HCT116 (cell line): Measurements from ENCODE around the gene FADD. TPM values are rescaled to one million over a fixed set of nuclear protein-coding genes. Genes with fewer than 3 reads are reported as not detected.

ENCODE experiments used
- ATAC-seq: fragments of 200-7000 bp; cut with Tn5 transposase; 2 replicates; pipeline ENCODE4 v1.9.1; 2020; ENCODE audit warnings: mild to moderate bottlenecking, moderate library complexity
- BruUV-seq: library from RNA; stranded (reverse); fragments of 400-500 nt; replicated peaks from 2 replicates; lab custom pipeline; 2021; lab: Mats Ljungman, UMichigan
- CTCF ChIA-PET: fragments of 300-600 bp; sonication (Branson Sonifier 250); formaldehyde crosslinking; loops from one replicate; lab custom pipeline; 2021; ENCODE audit warnings: antibody characterized with exemption; lab: Charles Lee
- POLR2A ChIA-PET: fragments of 300-600, 350-600 bp; sonication (Branson Sonifier 250); formaldehyde crosslinking; loops from one replicate; lab custom pipeline; 2021; ENCODE audit warnings: antibody characterized with exemption; lab: Charles Lee
- RAD21 ChIA-PET, 2 experiments: fragments of 300-600 bp; sonication (Branson Sonifier 250); formaldehyde crosslinking; loops; one replicate each; lab custom pipeline; 2023; ENCODE audit warnings: low total read pairs in 2 of 2; ENCODE audit not compliant: uncharacterized antibody in 2 of 2, unreplicated experiment in 2 of 2, low non-redundant PET in 1 of 2; lab: Charles Lee
- DNase-seq: peaks from one replicate; pipeline ENCODE4 v3.0.0-alpha.2; 2010; ENCODE audit warnings: low read depth, low spot score
- H2AFZ ChIP-seq: fragments of 200-600 bp; shearing (Covaris generic), sonication (generic); 2 replicates; pipeline ENCODE4 v1.6.1; 2017; ENCODE audit warnings: low read depth, mixed run types, mixed read lengths, antibody characterized with exemption, low read length; ENCODE audit not compliant: poor library complexity, severe bottlenecking
- H3K27ac ChIP-seq: 2 replicates; pipeline ENCODE4 v1.5.1; 2012; ENCODE audit warnings: low read depth, low read length
- H3K27me3 ChIP-seq: fragments of 200-600 bp; sonication (generic); 2 replicates; pipeline ENCODE4 v1.6.1; 2016; ENCODE audit warnings: mixed run types, low read length, mixed read lengths; ENCODE audit not compliant: insufficient read depth
- H3K36me3 ChIP-seq, 2 experiments: fragments of 200-500 bp in 1 of 2; fragments of 200-600 bp in 1 of 2; sonication (Bioruptor generic) in 1 of 2; sonication (generic) in 1 of 2; 2 replicates each; pipeline versions ENCODE4 v1.5.1 to v1.6.1; 2014 to 2016; ENCODE audit warnings: low read length in 2 of 2, inconsistent platforms in 1 of 2, mixed read lengths in 1 of 2, mixed run types in 1 of 2; ENCODE audit not compliant: insufficient read depth in 2 of 2, control insufficient read depth in 1 of 2
- H3K4me1 ChIP-seq, 2 experiments: fragments of 200-600 bp in 1 of 2; sonication (generic) in 1 of 2; 2 replicates each; pipeline versions ENCODE4 v1.5.1 to v1.6.1; 2012 to 2017; ENCODE audit warnings: low read length in 2 of 2, inconsistent platforms in 1 of 2, mild to moderate bottlenecking in 1 of 2, mixed read lengths in 1 of 2, mixed run types in 1 of 2, moderate library complexity in 1 of 2; ENCODE audit not compliant: insufficient read depth in 2 of 2, control insufficient read depth in 1 of 2
- H3K4me2 ChIP-seq: fragments of 200-600 bp; sonication (generic); 2 replicates; pipeline ENCODE4 v1.6.1; 2017; ENCODE audit warnings: mixed run types, low read length, mixed read lengths
- H3K4me3 ChIP-seq, 2 experiments: fragments of 200-600 bp in 1 of 2; sonication (generic) in 1 of 2; replicated peaks in 1 of 2; 2 replicates each; pipeline ENCODE4 v1.5.1; 2011 to 2016; ENCODE audit warnings: low read length in 2 of 2, control low read depth in 1 of 2, low read depth in 1 of 2, mild to moderate bottlenecking in 1 of 2, mixed read lengths in 1 of 2, mixed run types in 1 of 2
- H3K79me2 ChIP-seq: fragments of 200-600 bp; sonication (generic); 2 replicates; pipeline ENCODE4 v1.6.1; 2017; ENCODE audit warnings: mild to moderate bottlenecking, mixed run types, low read length, moderate library complexity, mixed read lengths; ENCODE audit not compliant: insufficient read depth
- H3K9ac ChIP-seq: fragments of 200-600 bp; sonication (generic); 2 replicates; pipeline ENCODE4 v1.6.1; 2016; ENCODE audit warnings: low read length, mixed read lengths
- H3K9me2 ChIP-seq: fragments of 200-600 bp; sonication (generic), shearing (Covaris generic); 2 replicates; pipeline ENCODE4 v1.6.1; 2017; ENCODE audit warnings: mixed run types, mild to moderate bottlenecking, moderate library complexity; ENCODE audit not compliant: insufficient read depth
- H3K9me3 ChIP-seq, 2 experiments: fragments of 200-500 bp in 1 of 2; fragments of 200-600 bp in 1 of 2; sonication (Bioruptor generic) in 1 of 2; sonication (generic) in 1 of 2; 2 replicates each; pipeline ENCODE4 v1.6.1; 2014 to 2017; ENCODE audit warnings: low read length in 2 of 2, mixed read lengths in 2 of 2, inconsistent platforms in 1 of 2, low read depth in 1 of 2, mild to moderate bottlenecking in 1 of 2, mixed run types in 1 of 2, moderate library complexity in 1 of 2; ENCODE audit not compliant: control insufficient read depth in 1 of 2, insufficient read depth in 1 of 2
- H4K20me1 ChIP-seq: fragments of 200-600 bp; sonication (generic), shearing (Covaris generic); 2 replicates; pipeline ENCODE4 v1.6.1; 2017; ENCODE audit warnings: mixed run types, mild to moderate bottlenecking, moderate library complexity; ENCODE audit not compliant: insufficient read depth
- CBX3 ChIP-seq: IDR thresholded peaks from 2 replicates; pipeline ENCODE4 v1.6.1; 2012; ENCODE audit warnings: low read depth
- CEBPB ChIP-seq: IDR thresholded peaks from 2 replicates; pipeline ENCODE4 v1.6.1; 2012; ENCODE audit warnings: low read depth
- CTCF ChIP-seq, 3 experiments: fragments of 200-600 bp in 1 of 3; sonication (generic) in 1 of 3; IDR thresholded peaks in 2 of 3; conservative IDR thresholded peaks in 1 of 3; 2 replicates each; pipeline ENCODE4 v1.5.1; 2012 to 2017; ENCODE audit warnings: low read depth in 2 of 3, low read length in 2 of 3, antibody characterized with exemption in 1 of 3, borderline replicate concordance in 1 of 3, control low read depth in 1 of 3, mild to moderate bottlenecking in 1 of 3, mixed read lengths in 1 of 3, mixed run types in 1 of 3, moderate library complexity in 1 of 3; ENCODE audit not compliant: insufficient read depth in 1 of 3
- EGR1 ChIP-seq: IDR thresholded peaks from 2 replicates; pipeline ENCODE4 v1.6.1; 2012; ENCODE audit warnings: low read depth
- EZH2 ChIP-seq: fragments of 200-600 bp; sonication (generic); IDR thresholded peaks from 2 replicates; pipeline ENCODE4 v1.6.1; 2017; ENCODE audit warnings: antibody characterized with exemption, mixed run types
- EZH2phosphoT487 ChIP-seq: fragments of 200-600 bp; IDR thresholded peaks from 2 replicates; pipeline ENCODE4 v1.6.1; 2018; ENCODE audit warnings: antibody characterized with exemption, borderline replicate concordance
- FOSL1 ChIP-seq: IDR thresholded peaks from 2 replicates; pipeline ENCODE4 v1.6.1; 2012; ENCODE audit warnings: low read depth
- JUND ChIP-seq: IDR thresholded peaks from 2 replicates; pipeline ENCODE4 v1.6.1; 2012
- POLR2A ChIP-seq: IDR thresholded peaks from 2 replicates; pipeline ENCODE4 v1.7.0; 2011; ENCODE audit warnings: borderline replicate concordance; ENCODE audit not compliant: insufficient read depth, insufficient read length; ENCODE audit errors: extremely low read depth
- POLR2AphosphoS5 ChIP-seq: IDR thresholded peaks from 2 replicates; pipeline ENCODE4 v1.6.1; 2011; ENCODE audit warnings: mild to moderate bottlenecking, low read depth, low read length, moderate library complexity
- RAD21 ChIP-seq: IDR thresholded peaks from 2 replicates; pipeline ENCODE4 v1.6.1; 2012; ENCODE audit warnings: low read depth, mild to moderate bottlenecking
- REST ChIP-seq: IDR thresholded peaks from 2 replicates; pipeline ENCODE4 v1.6.1; 2012; ENCODE audit warnings: low read depth
- SIN3A ChIP-seq: IDR thresholded peaks from 2 replicates; pipeline ENCODE4 v1.6.1; 2012; ENCODE audit warnings: low read depth
- TCF7L2 ChIP-seq: IDR thresholded peaks from 2 replicates; pipeline ENCODE4 v1.7.0; 2011; ENCODE audit warnings: borderline replicate concordance, inconsistent platforms; ENCODE audit not compliant: insufficient read depth, insufficient read length; ENCODE audit errors: extremely low read depth
- YY1 ChIP-seq: IDR thresholded peaks from 2 replicates; pipeline ENCODE4 v1.6.1; 2011; ENCODE audit warnings: low read length, low read depth, moderate library complexity, mild to moderate bottlenecking; ENCODE audit not compliant: insufficient replicate concordance; ENCODE audit errors: extremely low read depth
- ZNF274 ChIP-seq: fragments of 200-500 bp; sonication (Bioruptor generic); IDR thresholded peaks from 2 replicates; pipeline ENCODE4 v1.6.1; 2014; ENCODE audit warnings: mild to moderate bottlenecking, low read depth, low read length, inconsistent platforms
- intact Hi-C: fragments of 100-400 bp; cut with micrococcal nuclease; formaldehyde crosslinking; loops from 2 replicates; pipeline ENCODE4 v1.10.0; 2022
- total RNA-seq: library from RNA; stranded (reverse); gene quantifications from one replicate; pipeline ENCODE4 v1.2.1, GENCODE V29; 2021; ENCODE audit not compliant: unreplicated experiment

FADD gene
- total RNA-seq, 1 experiment from 2014 or later: 26.7 TPM

GRCh38 chr11:70220920-70221319 is 17.8 kb downstream of the FADD start (continued):
- TF ChIP-seq ZNF274: no peak
- no peak for TF ChIP-seq FOSL1
- TF ChIP-seq TCF7L2: no peak

GRCh38 chr11:70225681-70226177 is 22.6 kb downstream of the FADD start:
- no peaks in the 10 kb centered on the region; the same call in 1 of the 2 replicates for H3K27me3 ChIP-seq
- no peaks in the 10 kb centered on the region for H3K36me3 ChIP-seq
- H3K9me3 ChIP-seq: no peaks in the 10 kb centered on the region
- H3K4me3 ChIP-seq: no peak overlapping the region
- TF ChIP-seq JUND (no peak), RAD21 (no peak), EZH2phosphoT487 (no peak), EGR1 (no peak), CEBPB (no peak), POLR2A (no peak), TCF7L2 (no peak), CBX3 (no peak), YY1 (no peak), CTCF (IDR thresholded peaks at IDR 0.05 in 2 of 3, conservative IDR thresholded peaks at IDR 0.05 in 1 of 3; ENCODE audit: borderline replicate concordance in 1 of 3, insufficient read depth in 1 of 3, low read depth in 2 of 3, low read length in 2 of 3) (no peak), POLR2AphosphoS5 (no peak), EZH2 (no peak), REST (no peak), SIN3A (no peak)
- H3K4me2 ChIP-seq: no peak overlapping the region
- intact Hi-C loops: no loop called here
- no TSS peak for BruUV-seq
- ChIA-PET CTCF (interaction anchor here (0.6 kb wide), 1 partner anchor 23 kb away, joined by 3 read pairs; no protein-coding TSS in a partner anchor), RAD21 (no interaction called here), POLR2A (no interaction called here)
- H3K27ac ChIP-seq: no peak overlapping the region
- H2AFZ ChIP-seq: no peak overlapping the region
- no peaks in the 10 kb centered on the region for H4K20me1 ChIP-seq
- H3K4me1 ChIP-seq: peaks cover 0 to 10% of the 10 kb centered on the region in 2 experiments; a peak in 1 of 4 replicates
- H3K9ac ChIP-seq: no peak overlapping the region
- no peaks in the 10 kb centered on the region for H3K79me2 ChIP-seq
- DNase-seq (no peak), ATAC-seq (no peak)
- no peaks in the 10 kb centered on the region for H3K9me2 ChIP-seq
